HG02870 (cell line): ENCODE measurements around the gene TP73.

Experiments used
- ATAC-seq: cut with Tn5 transposase; IDR thresholded peaks from one replicate; pipeline ENCODE4 v1.9.1; 2021; ENCODE audit warnings: mild to moderate bottlenecking, moderate library complexity; ENCODE audit not compliant: unreplicated experiment

Gene TP73

DNA sequence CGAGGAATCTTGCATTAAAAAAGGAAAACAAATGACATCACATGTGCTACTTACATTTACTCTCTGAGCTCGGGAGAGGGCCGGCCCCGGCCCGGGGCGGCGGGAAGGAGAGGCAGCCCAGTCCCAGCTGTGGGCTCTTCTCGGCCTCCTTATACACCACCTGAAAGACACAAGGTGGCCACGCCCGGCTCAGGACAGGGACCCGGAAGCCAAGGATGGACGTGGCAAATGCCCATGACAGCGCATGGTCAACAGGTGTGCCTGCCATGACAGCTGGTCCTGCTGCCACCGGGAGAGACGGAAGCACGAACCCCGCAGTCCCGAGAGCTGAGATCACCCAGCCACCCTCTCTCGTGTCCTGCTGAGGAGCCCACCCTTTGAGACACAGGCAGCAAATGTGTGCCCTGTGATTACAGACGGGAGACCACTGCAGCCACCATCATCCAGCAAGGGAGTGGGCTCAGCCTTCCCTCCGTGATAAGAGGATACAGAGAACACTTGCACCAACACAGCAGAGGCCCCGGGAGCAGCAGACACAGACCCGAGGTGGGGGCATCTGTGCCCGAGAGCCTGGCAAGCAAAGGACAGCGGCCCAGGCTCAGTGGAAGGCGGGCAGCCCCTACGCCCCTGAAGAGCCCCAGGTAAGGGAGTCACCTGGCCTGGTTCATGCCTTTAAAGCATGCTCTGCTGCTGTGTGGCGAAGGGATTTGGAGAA lies 18.8 kb upstream of the TP73 start:
- no peak for ATAC-seq

GRCh38 chr1:3634059-3634800 lies 18.1 kb upstream of the TP73 start:
- no peak for ATAC-seq

DNA sequence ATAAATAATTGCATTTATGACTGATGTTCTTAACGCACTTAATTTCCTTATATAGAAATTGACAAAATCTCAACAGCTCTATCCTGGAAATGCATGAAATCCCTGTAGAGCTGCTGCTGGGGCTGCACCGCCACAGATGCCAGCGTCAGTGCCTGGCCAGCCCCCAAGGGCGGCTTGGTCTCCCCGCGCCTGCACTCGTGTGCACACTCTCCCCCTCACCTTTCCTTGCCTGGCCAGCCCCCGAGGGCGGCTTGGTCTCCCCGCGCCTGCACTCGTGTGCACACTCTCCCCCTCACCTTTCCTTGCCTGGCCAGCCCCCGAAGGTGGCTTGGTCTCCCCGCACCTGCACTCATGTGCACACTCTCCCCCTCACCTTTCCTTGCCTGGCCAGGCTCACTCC lies 16.2 kb upstream of the TP73 start:
- ATAC-seq: no peak

- ATAC-seq: no peak
Observed at GRCh38 chr1:3636531-3636930, 15.8 kb upstream of the TP73 start.

- ATAC-seq: no peak
Observed at GRCh38 chr1:3638027-3638426, 14.3 kb upstream of the TP73 start.

DNA sequence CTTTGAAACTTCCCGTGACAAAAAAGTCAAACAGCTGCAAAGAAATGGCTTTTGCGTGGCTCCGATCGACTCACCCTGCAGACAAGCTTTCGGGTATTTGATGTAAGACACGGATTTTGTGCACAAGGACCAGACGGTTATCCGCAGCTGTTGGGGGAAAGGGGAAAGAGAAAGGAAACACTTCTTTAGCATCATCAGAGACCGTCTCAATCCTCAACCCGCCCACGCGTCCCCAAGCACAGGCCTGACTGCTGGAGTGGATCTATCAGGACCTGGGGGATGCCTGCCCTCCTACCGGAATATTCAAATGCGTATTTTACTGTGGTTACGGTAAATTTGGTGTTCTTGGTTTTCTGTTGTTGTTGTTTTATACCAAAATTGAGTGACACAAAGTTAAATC lies 13.6 kb upstream of the TP73 start:
- no peak for ATAC-seq

DNA sequence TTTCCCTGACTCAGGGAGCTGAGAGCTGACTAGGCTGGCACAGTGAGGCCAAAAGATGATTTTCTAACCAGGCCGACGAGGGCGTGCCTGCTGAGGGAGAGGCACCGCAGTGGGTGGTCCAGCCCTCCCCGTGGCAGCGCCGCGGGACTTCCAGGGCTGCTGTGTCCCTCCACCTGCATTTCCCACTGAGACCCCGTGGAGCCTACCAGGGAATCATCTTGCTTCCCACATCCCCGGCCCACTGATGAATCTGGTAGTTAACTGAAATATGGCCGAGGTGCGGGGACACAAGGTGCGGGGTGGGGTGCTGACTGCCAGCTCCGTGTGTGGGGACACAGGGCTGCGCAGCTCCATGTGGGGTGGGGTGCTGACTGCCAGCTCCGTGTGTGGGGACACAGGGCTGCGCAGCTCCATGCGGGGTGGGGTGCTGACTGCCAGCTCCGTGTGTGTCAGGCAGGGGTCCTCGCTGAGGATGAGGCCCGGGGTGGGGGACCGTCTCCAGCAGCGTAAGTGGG lies 12.9 kb upstream of the TP73 start:
- no peak for ATAC-seq

DNA sequence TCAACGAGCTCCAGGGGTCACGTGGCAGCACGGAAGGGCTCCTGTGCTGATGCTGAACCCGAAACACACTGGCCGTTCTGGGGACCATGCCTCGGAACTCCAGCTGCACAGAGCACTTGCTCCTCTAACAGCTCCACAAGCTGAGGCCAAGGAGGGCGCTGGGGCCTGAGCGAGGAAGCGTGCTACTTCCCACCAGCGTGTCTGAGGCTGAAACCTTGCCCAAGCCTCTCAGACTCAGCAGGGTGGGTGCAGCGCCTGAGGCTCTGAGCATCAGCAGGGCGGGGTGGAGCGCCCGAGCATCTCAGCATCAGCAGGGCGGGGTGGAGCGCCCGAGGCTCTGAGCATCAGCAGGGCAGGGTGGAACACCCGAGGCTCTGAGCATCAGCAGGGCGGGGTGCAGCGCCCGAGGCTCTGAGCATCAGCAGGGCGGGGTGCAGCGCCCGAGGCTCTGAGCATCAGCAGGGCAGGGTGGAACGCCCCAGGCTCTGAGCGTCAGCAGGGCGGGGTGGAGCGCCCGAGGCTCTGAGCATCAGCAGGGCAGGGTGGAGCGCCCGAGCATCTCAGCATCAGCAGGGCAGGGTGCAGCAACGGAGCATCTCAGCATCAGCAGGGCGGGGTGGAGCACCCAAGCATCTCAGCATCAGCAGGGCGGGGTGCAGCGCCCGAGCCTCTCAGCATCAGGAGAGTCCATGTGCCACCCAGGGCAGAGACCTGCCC lies 12.0 kb upstream of the TP73 start:
- no peak for ATAC-seq

- no peak for ATAC-seq
Observed at GRCh38 chr1:3641046-3641760, 11.1 kb upstream of the TP73 start.

DNA sequence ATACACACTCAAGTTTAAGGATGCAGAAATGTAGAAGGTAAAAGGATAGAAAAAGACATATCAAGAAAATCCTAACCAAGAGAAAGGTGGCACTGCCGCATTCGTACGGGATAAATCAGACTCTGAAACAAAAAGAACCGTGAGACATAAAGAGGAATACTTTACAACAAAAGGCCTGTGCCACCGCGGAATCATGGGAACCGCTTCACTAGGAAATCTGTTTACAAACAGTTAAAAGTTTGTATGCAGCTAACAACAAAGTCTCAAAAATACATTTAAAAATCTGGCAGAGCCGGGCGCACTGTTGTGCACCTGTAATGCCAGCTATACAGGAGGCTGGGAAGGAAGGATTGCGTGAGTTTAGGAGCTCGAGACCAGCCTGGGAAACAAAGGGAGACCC lies 10.5 kb upstream of the TP73 start:
- no peak for ATAC-seq

DNA sequence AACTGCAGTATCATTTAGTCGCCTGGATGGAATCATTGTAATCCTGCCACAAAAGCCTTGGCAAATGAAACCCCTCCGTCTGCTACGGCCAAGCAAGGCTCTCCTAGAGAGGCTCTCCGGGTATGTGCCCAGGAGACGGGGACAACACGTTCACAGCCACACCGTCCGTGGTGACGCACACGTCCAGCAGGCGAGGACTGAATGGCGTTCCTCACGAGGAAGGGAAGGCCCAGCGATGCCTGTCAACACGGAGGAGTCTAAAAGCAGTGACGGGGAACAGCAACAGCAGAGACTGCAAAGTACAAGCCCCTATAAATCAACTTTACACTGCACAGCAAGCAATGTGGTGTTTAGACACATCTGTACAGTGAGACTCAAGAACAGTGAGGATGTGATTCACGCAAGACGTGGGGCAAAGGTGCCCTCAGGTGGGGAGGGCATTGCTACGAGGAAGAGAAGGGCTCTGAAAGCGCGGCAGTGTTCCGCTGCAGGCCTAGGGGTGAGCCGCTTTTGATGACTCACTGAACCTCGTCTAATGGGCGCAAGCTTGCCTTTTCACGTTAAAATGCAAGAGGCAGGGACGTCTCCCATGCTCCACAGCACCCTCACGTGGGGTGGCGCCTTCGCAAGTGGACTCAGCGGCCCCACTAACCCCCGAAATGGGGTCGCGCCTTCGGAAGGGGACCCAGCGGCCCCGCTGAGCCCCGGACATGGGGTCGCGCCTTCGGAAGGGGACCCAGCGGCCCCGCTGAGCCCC lies 9.2 kb upstream of the TP73 start:
- ATAC-seq: no peak

DNA sequence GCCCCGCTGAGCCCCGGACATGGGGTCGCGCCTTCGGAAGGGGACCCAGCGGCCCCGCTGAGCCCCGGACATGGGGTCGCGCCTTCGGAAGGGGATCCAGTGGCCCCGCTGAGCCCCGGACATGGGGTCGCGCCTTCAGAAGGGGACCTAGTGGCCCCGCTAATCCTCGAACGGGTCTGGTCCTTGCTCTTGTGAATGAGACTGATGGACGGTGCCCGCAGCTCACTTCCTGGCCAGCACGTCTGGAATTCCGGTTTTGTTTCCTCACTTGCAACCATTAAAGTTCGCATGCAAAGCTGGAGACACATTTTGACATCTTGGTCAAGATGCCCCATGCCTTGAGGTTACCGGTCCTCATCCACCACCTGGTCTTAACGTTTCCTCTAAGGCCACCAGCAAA lies 8.0 kb upstream of the TP73 start:
- ATAC-seq: no peak

DNA sequence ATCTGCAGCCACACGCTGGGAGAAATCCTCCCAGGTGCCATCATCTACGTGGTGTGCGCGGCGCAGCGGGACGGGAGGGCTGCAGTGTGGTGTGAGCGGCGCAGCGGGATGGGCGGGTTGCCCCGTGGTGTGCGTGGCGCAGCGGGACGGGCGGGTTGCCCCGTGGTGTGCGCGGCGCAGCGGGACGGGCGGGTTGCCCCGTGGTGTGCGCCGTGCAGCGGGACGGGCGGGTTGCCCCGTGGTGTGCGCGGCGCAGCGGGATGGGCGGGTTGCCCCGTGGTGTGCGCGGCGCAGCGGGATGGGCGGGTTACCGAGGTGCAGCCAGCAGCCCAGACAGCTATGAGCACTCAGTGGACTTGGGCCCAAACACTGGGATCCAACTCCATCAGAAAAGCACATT lies 7.1 kb upstream of the TP73 start:
- no peak for ATAC-seq

GRCh38 chr1:3645666-3646355 lies 6.5 kb upstream of the TP73 start:
- no peak for ATAC-seq

DNA sequence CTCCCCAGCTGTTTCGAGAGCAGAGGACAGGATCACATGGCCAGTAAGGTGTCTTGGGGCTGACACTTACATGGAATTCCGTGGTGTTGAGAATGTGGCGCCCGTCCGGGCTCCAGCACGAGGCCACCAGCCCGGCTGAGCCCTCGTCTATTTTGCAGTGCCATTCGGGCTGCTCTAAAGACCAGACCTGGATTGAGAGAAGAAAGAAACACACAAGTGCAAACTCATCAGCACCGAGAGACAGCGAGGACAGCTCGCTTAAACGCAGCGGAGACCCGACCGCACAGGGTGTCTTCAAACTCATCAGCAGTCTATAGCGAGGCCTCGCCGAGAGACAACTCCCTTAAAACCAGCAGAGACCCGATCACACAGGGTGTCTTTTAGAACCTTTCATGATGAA lies 5.7 kb upstream of the TP73 start:
- no peak for ATAC-seq

DNA sequence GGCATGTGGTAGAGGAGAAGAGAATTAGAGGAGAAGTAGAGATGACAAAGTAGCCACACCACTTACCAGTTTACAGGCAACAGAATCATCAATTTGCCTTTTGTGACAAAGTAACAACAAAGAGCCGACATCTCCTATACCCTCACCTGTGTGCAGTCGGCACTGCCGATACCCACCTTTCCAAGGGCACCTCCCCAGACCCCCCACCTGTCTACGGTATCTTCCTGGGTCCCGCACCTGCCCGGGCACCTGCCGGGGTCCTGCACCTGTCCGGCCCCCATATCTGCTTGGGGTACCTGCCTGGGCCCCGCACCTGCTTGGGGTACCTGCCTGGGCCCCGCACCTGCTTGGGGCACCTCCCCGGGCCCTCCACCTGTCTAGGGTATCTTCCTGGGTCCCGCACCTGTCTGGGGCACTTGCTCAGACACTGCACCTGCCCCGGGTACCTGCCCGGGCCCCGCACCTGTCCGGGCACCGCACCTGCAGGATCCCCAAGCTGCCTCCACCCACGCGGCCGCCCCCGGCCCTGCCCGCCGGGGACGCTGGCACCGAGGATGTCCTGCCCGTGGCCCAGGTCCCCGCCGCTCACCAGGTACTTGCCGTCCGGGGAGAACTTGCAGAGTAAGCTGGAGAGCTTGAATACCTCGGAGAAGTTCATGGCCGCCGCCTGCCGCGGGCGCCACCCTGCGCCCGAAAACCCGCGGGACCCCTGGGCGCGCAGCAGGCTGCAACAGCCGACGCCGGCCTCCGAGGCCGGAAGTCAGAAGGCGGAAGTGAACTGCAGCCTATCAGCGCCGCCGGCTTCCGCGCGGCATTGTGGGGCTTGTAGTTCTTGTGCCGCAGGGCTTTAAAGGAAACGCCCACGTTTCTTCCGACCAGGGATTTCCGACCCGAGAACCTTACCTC lies 2.7 kb upstream of the TP73 start, which contains the start of gene WRAP73:
TSS of gene WRAP73 (minus strand) at position 762 of the 906 bp plus-strand sequence. CDS start at position 658, 104 bp downstream.
- peak; percentile 59 for ATAC-seq

GRCh38 chr1:3650248-3651025 lies 1.9 kb upstream of the TP73 start:
- no peak for ATAC-seq
